ENCODE measurements around the gene DIO3.

Gene DIO3

DNA sequence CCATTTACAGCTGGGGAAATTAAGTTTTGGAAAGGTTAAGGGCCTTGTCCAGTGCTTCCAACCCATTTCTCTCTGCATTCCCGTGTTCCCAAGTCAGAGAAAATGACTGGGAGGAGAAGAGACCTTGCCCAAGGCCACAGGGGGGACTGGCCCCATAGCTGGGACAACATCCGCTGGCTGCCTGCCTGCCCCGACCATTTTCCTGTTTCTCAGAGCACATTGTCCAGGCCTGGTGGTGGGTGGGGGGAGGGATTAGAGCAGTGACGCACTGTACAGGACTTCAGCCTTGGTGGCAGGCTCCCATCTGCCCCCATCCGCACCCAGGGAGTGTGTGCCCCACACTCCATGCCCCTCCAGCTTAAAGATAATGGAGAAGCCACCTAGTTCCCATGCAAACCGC lies 27.7 kb downstream of the DIO3 start:
- Histone ChIP-seq H2AFZ (ENCODE audit: low read depth) (no peak overlapping the region), H3K27ac (no peak overlapping the region), H3K4me1 (ENCODE audit: low read depth, poor library complexity, severe bottlenecking) (no peaks in the 10 kb centered on the region), H3K27me3 (ENCODE audit: insufficient read depth, low read depth) (peaks cover 18% of the 10 kb centered on the region; the same call in 1 of the 2 replicates), H3K9ac (no peak overlapping the region), H4K20me1 (ENCODE audit: insufficient read depth) (no peaks in the 10 kb centered on the region), H3K79me2 (ENCODE audit: insufficient read depth, low read depth) (no peaks in the 10 kb centered on the region), H3K36me3 (ENCODE audit: insufficient read depth) (no peaks in the 10 kb centered on the region), H3K4me2 (no peak overlapping the region), H3K4me3 (IDR thresholded peaks at IDR 0.05; ENCODE audit: insufficient read depth, low read depth, low read length) (no peak overlapping the region)
- TF ChIP-seq, protein P1, sequence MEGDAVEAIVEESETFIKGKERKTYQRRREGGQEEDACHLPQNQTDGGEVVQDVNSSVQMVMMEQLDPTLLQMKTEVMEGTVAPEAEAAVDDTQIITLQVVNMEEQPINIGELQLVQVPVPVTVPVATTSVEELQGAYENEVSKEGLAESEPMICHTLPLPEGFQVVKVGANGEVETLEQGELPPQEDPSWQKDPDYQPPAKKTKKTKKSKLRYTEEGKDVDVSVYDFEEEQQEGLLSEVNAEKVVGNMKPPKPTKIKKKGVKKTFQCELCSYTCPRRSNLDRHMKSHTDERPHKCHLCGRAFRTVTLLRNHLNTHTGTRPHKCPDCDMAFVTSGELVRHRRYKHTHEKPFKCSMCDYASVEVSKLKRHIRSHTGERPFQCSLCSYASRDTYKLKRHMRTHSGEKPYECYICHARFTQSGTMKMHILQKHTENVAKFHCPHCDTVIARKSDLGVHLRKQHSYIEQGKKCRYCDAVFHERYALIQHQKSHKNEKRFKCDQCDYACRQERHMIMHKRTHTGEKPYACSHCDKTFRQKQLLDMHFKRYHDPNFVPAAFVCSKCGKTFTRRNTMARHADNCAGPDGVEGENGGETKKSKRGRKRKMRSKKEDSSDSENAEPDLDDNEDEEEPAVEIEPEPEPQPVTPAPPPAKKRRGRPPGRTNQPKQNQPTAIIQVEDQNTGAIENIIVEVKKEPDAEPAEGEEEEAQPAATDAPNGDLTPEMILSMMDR (conservative IDR thresholded peaks at IDR 0.05; ENCODE audit: low read depth, low read length): no peak

DNA sequence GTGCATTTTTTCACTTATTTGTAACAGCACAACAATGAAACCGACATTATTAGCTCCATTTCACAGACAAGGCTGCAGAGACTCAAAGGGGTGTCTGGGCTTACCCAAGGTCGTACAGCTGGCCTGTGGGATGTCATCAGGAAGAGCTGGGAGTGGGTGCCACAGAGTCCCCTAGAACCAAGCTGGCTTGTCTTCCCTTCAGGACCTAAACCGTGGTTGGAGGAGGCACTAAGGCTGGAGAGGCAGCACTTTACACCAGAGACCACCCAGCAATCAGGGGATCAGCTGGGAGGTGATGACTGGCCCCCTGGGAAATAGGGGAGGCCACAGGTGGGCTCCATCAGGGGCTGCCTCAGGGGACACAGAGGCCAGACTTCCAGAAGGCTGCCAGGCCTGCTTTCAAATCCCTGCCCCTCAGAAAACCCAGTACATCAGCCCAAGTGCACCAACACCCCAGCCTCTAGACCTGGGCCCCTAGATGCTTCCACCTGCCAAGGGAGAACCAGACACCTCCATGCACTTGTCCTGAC lies 28.3 kb downstream of the DIO3 start:
- Histone ChIP-seq H3K4me1 (ENCODE audit: low read depth, poor library complexity, severe bottlenecking) (no peaks in the 10 kb centered on the region), H2AFZ (ENCODE audit: low read depth) (no peak overlapping the region), H3K27ac (no peak overlapping the region), H4K20me1 (ENCODE audit: insufficient read depth) (no peaks in the 10 kb centered on the region), H3K27me3 (ENCODE audit: insufficient read depth, low read depth) (peaks cover 18% of the 10 kb centered on the region; the same call in 1 of the 2 replicates), H3K36me3 (ENCODE audit: insufficient read depth) (no peaks in the 10 kb centered on the region), H3K4me2 (no peak overlapping the region), H3K79me2 (ENCODE audit: insufficient read depth, low read depth) (no peaks in the 10 kb centered on the region), H3K9ac (no peak overlapping the region), H3K4me3 (IDR thresholded peaks at IDR 0.05; ENCODE audit: insufficient read depth, low read depth, low read length) (no peak overlapping the region)
- TF ChIP-seq, protein P1 (conservative IDR thresholded peaks at IDR 0.05; ENCODE audit: low read depth, low read length): no peak

DNA sequence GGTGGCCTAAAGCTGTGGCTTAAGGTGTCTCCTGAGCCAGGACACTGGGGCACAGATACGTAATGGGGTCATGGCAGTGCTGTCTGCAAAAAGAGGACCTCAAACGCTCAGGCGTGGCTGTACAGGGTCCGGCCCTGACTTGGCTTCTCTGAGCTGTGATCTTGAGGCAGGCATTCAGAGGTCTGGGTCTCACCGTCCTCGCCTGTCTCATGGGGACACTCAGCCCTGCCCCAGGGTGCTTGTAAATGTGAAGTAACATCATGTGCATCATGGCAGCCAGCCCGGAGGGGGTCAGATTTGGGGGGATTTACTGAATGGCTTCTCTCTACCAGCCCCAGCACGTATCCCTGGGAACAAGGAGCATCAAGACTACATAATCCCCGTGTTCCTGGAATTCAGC lies 28.8 kb downstream of the DIO3 start:
- Histone ChIP-seq H3K4me2 (no peak overlapping the region), H4K20me1 (ENCODE audit: insufficient read depth) (no peaks in the 10 kb centered on the region), H2AFZ (ENCODE audit: low read depth) (no peak overlapping the region), H3K36me3 (ENCODE audit: insufficient read depth) (no peaks in the 10 kb centered on the region), H3K79me2 (ENCODE audit: insufficient read depth, low read depth) (no peaks in the 10 kb centered on the region), H3K4me1 (ENCODE audit: low read depth, poor library complexity, severe bottlenecking) (no peaks in the 10 kb centered on the region), H3K27me3 (ENCODE audit: insufficient read depth, low read depth) (peaks cover 18% of the 10 kb centered on the region; the same call in 1 of the 2 replicates), H3K4me3 (IDR thresholded peaks at IDR 0.05; ENCODE audit: insufficient read depth, low read depth, low read length) (no peak overlapping the region), H3K9ac (no peak overlapping the region), H3K27ac (no peak overlapping the region)
- TF ChIP-seq, protein P1 (conservative IDR thresholded peaks at IDR 0.05; ENCODE audit: low read depth, low read length): no peak

DNA sequence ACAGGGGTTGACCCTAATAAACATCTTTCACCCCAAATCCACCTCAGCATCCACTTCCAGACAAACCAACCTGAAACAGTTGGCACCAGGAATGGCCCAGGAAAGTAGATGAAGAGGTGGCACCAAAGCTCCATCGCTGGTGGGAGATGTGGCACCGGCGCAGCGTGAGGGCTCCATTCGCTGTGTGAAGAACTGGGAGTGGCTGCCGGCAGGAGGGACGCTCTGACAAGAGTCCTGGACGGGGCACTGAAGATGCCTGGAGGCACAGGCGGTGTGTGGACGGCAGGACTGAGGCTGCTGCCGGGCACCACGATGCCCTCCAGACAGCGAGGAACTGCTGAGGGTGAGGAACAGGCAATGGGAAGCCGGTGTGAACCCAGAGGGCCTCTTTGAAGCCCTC lies 29.3 kb downstream of the DIO3 start:
- no peak overlapping the region for H3K9ac ChIP-seq
- no peak overlapping the region for H3K27ac ChIP-seq
- H2AFZ ChIP-seq (ENCODE audit: low read depth): no peak overlapping the region
- H3K27me3 ChIP-seq (ENCODE audit: insufficient read depth, low read depth): peaks cover 18% of the 10 kb centered on the region; the same call in 1 of the 2 replicates
- H3K36me3 ChIP-seq (ENCODE audit: insufficient read depth): no peaks in the 10 kb centered on the region
- TF ChIP-seq, protein P1 (conservative IDR thresholded peaks at IDR 0.05; ENCODE audit: low read depth, low read length): no peak
- no peaks in the 10 kb centered on the region for H3K79me2 ChIP-seq (ENCODE audit: insufficient read depth, low read depth)
- no peaks in the 10 kb centered on the region for H3K4me1 ChIP-seq (ENCODE audit: low read depth, poor library complexity, severe bottlenecking)
- H3K4me3 ChIP-seq (IDR thresholded peaks at IDR 0.05; ENCODE audit: insufficient read depth, low read depth, low read length): no peak overlapping the region
- no peak overlapping the region for H3K4me2 ChIP-seq
- H4K20me1 ChIP-seq (ENCODE audit: insufficient read depth): no peaks in the 10 kb centered on the region

Data from KMS-11 (cell line).